IPS DF 19.7 (cell line): ENCODE results near the gene TOPBP1.
"Not testable (repeated sequence)": the region's sequence is repeated elsewhere in the genome, so short reads cannot be mapped to it uniquely, and the experiment has no call there.

ENCODE experiments used
- DNase-seq: peaks from one replicate; pipeline ENCODE4 v3.0.0-alpha.2; 2013; ENCODE audit warnings: low read depth, low spot score

TOPBP1 gene

GRCh38 chr3:133674290-133674919 lies 12.7 kb upstream of the TOPBP1 start:
- DNase-seq = no peak

- DNase-seq = no peak
These were observed 12.0 kb upstream of the TOPBP1 start for GRCh38 chr3:133673746-133674145.

- no peak for DNase-seq
These were observed 10.7 kb upstream of the TOPBP1 start for GRCh38 chr3:133672461-133672860.

GRCh38 chr3:133670525-133670995 lies 8.8 kb upstream of the TOPBP1 start:
- no peak for DNase-seq

- no peak for DNase-seq
These were observed 8.3 kb upstream of the TOPBP1 start for GRCh38 chr3:133669949-133670524.

GRCh38 chr3:133667118-133667517 lies 5.4 kb upstream of the TOPBP1 start:
- no peak for DNase-seq

- not testable (repeated sequence) for DNase-seq
These were observed 3.4 kb upstream of the TOPBP1 start for GRCh38 chr3:133665188-133665587.

- DNase-seq = no peak
These were observed 2.0 kb upstream of the TOPBP1 start for GRCh38 chr3:133663569-133664313.

- no peak for DNase-seq
These were observed 524 bp upstream of the TOPBP1 start for GRCh38 chr3:133662278-133662651.

- DNase-seq = no peak
These were observed 1.9 kb downstream of the TOPBP1 start for GRCh38 chr3:133659806-133660205.

GRCh38 chr3:133655731-133656515 lies 5.8 kb downstream of the TOPBP1 start:
- DNase-seq = no peak

GRCh38 chr3:133649486-133650068 lies 12.2 kb downstream of the TOPBP1 start:
- DNase-seq = no peak

GRCh38 chr3:133644768-133645167 lies 17.0 kb downstream of the TOPBP1 start:
- DNase-seq = no peak

- DNase-seq = no peak
These were observed 18.1 kb downstream of the TOPBP1 start for GRCh38 chr3:133643611-133644010.

GRCh38 chr3:133641254-133641653 lies 20.5 kb downstream of the TOPBP1 start:
- DNase-seq = no peak

- no peak for DNase-seq
These were observed 28.3 kb downstream of the TOPBP1 start for GRCh38 chr3:133633439-133633838.

GRCh38 chr3:133629146-133629545 lies 32.6 kb downstream of the TOPBP1 start:
- DNase-seq = no peak

GRCh38 chr3:133627789-133628188 lies 34.0 kb downstream of the TOPBP1 start:
- DNase-seq = no peak

- no peak for DNase-seq
These were observed 41.5 kb downstream of the TOPBP1 start for GRCh38 chr3:133620066-133620784.

- no peak for DNase-seq
These were observed 50.2 kb downstream of the TOPBP1 start for GRCh38 chr3:133611534-133611933.

GRCh38 chr3:133610031-133610430 lies 51.7 kb downstream of the TOPBP1 start:
- DNase-seq = no peak
